Astrocyte (in vitro differentiated cells and primary cell): ENCODE results near the gene DRD1.

Source experiments
- CTCF ChIP-seq: IDR thresholded peaks from 2 replicates; pipeline ENCODE4 v1.5.1; 2011; ENCODE audit warnings: low read depth, mild to moderate bottlenecking, inconsistent platforms, low read length, moderate library complexity; ENCODE audit not compliant: insufficient read depth
- EZH2 ChIP-seq: IDR thresholded peaks from 2 replicates; pipeline ENCODE4 v1.6.1; 2012; ENCODE audit warnings: mild to moderate bottlenecking, low read length, inconsistent platforms; ENCODE audit not compliant: insufficient read depth

- TF ChIP-seq CTCF (no peak), EZH2 (no peak)
Observed at GRCh38 chr5:175434800-175435199, 9.2 kb downstream of the DRD1 start.
